ENCODE measurements around the gene ARHGEF6.

DNA sequence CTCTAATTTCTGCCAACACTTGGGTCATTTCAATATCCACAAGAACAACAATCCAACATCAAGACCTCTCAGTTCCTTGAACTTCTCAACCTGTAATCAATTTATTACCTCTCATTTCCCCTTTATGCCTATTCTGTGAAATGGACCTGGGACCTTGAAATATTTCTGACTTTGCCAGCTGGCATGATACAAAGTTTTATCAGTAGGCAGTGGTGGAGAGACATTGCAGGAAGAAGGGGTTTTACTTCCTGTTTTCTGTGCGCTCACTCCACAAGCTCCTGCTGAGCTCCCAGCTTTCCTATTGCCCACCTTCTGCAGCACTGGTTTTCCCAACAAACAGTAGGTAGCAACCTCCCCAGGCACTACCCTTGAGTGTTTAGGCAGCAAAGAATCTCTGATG lies 3.5 kb upstream of the ARHGEF6 start:
- no peak for TF ChIP-seq POLR2A (IDR thresholded peaks at IDR 0.05)
- TF ChIP-seq, protein P1, sequence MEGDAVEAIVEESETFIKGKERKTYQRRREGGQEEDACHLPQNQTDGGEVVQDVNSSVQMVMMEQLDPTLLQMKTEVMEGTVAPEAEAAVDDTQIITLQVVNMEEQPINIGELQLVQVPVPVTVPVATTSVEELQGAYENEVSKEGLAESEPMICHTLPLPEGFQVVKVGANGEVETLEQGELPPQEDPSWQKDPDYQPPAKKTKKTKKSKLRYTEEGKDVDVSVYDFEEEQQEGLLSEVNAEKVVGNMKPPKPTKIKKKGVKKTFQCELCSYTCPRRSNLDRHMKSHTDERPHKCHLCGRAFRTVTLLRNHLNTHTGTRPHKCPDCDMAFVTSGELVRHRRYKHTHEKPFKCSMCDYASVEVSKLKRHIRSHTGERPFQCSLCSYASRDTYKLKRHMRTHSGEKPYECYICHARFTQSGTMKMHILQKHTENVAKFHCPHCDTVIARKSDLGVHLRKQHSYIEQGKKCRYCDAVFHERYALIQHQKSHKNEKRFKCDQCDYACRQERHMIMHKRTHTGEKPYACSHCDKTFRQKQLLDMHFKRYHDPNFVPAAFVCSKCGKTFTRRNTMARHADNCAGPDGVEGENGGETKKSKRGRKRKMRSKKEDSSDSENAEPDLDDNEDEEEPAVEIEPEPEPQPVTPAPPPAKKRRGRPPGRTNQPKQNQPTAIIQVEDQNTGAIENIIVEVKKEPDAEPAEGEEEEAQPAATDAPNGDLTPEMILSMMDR (IDR thresholded peaks at IDR 0.05) = no peak

All from Peyer's patch (tissue), 4 donors.